CD14-positive monocyte (primary cell): ENCODE results near the gene PANX1. TPM values are rescaled to one million over a fixed set of nuclear protein-coding genes. Genes with fewer than 3 reads are reported as not detected.

ENCODE experiments used
- DNase-seq, 3 donors: peaks; one replicate each; pipeline ENCODE4 v3.0.0-alpha.2; 2011 to 2022
- H2AFZ ChIP-seq: 2 replicates; pipeline ENCODE4 v1.6.0; 2012; ENCODE audit warnings: mild to moderate bottlenecking, low read depth, low read length, inconsistent platforms; ENCODE audit not compliant: insufficient read depth, poor library complexity, severe bottlenecking
- H3K27ac ChIP-seq, 2 donors: 1 replicate in 1 of 2; 2 replicates in 1 of 2; pipeline ENCODE4 v1.5.1; 2012 to 2013; ENCODE audit warnings: low read length in 2 of 2, control low read depth in 1 of 2, inconsistent platforms in 1 of 2, low read depth in 1 of 2, mild to moderate bottlenecking in 1 of 2
- H3K27me3 ChIP-seq, 2 donors: one replicate each; pipeline versions ENCODE4 v1.6.0 to v1.6.1; 2011 to 2013; ENCODE audit warnings: low read length in 2 of 2; ENCODE audit not compliant: control insufficient read depth in 2 of 2, insufficient read depth in 2 of 2
- H3K36me3 ChIP-seq, 2 donors: replicated peaks in 1 of 2; 1 replicate in 1 of 2; 2 replicates in 1 of 2; pipeline versions ENCODE4 v1.5.1 to v1.6.1; 2012 to 2013; ENCODE audit warnings: low read length in 2 of 2, control low read depth in 1 of 2, inconsistent platforms in 1 of 2, mild to moderate bottlenecking in 1 of 2; ENCODE audit not compliant: insufficient read depth in 2 of 2, control insufficient read depth in 1 of 2
- H3K4me1 ChIP-seq, 2 donors: 1 replicate in 1 of 2; 2 replicates in 1 of 2; pipeline versions ENCODE4 v1.5.1 to v1.6.1; 2012 to 2013; ENCODE audit warnings: low read length in 2 of 2, control low read depth in 1 of 2, inconsistent platforms in 1 of 2, mild to moderate bottlenecking in 1 of 2, moderate library complexity in 1 of 2; ENCODE audit not compliant: insufficient read depth in 2 of 2, control insufficient read depth in 1 of 2
- H3K4me2 ChIP-seq: replicated peaks from 2 replicates; pipeline ENCODE3; 2012; ENCODE audit warnings: low read length, moderate library complexity, mild to moderate bottlenecking; ENCODE audit not compliant: poor library complexity, severe bottlenecking; ENCODE audit errors: extremely low read depth
- H3K4me3 ChIP-seq, 3 experiments: fragments of 200-600 bp in 1 of 3; sonication (generic) in 1 of 3; replicated peaks in 1 of 3; 1 replicate in 2 of 3; 2 replicates in 1 of 3; pipeline ENCODE4 v1.5.1; 2011 to 2013; ENCODE audit warnings: low read length in 3 of 3, mild to moderate bottlenecking in 3 of 3, control low read depth in 2 of 3, low read depth in 2 of 3, inconsistent platforms in 1 of 3, moderate library complexity in 1 of 3
- H3K79me2 ChIP-seq: 2 replicates; pipeline ENCODE4 v1.6.0; 2012; ENCODE audit warnings: mild to moderate bottlenecking, control low read depth, inconsistent platforms, low read length, moderate library complexity; ENCODE audit not compliant: insufficient read depth
- H3K9ac ChIP-seq: 2 replicates; pipeline ENCODE4 v1.6.0; 2017; ENCODE audit warnings: low read length, mild to moderate bottlenecking; ENCODE audit not compliant: insufficient read depth, poor library complexity, severe bottlenecking
- H3K9me3 ChIP-seq, 2 donors: replicated peaks in 1 of 2; 1 replicate in 1 of 2; 2 replicates in 1 of 2; pipeline versions ENCODE4 v1.5.1 to v1.6.1; 2012 to 2013; ENCODE audit warnings: low read length in 2 of 2, control low read depth in 1 of 2; ENCODE audit not compliant: control insufficient read depth in 1 of 2, insufficient read depth in 1 of 2
- H4K20me1 ChIP-seq: 2 replicates; pipeline ENCODE4 v1.6.0; 2012; ENCODE audit warnings: mild to moderate bottlenecking, low read length, control low read depth, moderate library complexity; ENCODE audit not compliant: insufficient read depth
- H3K27ac Mint-ChIP-seq, 7 donors: one replicate each; pipeline ENCODE4 v1.8.0; 2020; ENCODE audit warnings: mild to moderate bottlenecking in 7 of 7, mixed read lengths in 7 of 7, moderate library complexity in 6 of 7, inconsistent platforms in 2 of 7
- H3K27me3 Mint-ChIP-seq, 3 donors: one replicate each; pipeline ENCODE4 v1.8.0; 2021 to 2022; ENCODE audit warnings: low read depth in 3 of 3, mild to moderate bottlenecking in 3 of 3, mixed read lengths in 3 of 3, moderate library complexity in 3 of 3, inconsistent platforms in 1 of 3
- H3K36me3 Mint-ChIP-seq, 2 donors: one replicate each; pipeline ENCODE4 v1.8.0; 2020; ENCODE audit warnings: mixed read lengths in 2 of 2, inconsistent platforms in 1 of 2, mild to moderate bottlenecking in 1 of 2
- H3K4me1 Mint-ChIP-seq: one replicate; pipeline ENCODE4 v1.8.0; 2020; ENCODE audit warnings: mild to moderate bottlenecking, mixed read lengths
- H3K4me3 Mint-ChIP-seq, 2 donors: one replicate each; pipeline ENCODE4 v1.8.0; 2020; ENCODE audit warnings: mild to moderate bottlenecking in 2 of 2, mixed read lengths in 2 of 2, moderate library complexity in 1 of 2
- H3K9me3 Mint-ChIP-seq, 7 donors: one replicate each; pipeline ENCODE4 v1.8.0; 2020 to 2022; ENCODE audit warnings: mixed read lengths in 7 of 7, mild to moderate bottlenecking in 6 of 7, moderate library complexity in 6 of 7, inconsistent platforms in 2 of 7
- WGBS: methylation state at CpG from one replicate; pipeline ENCODE4 v1.1.5; 2013; ENCODE audit warnings: missing lambda C conversion rate; ENCODE audit not compliant: insufficient coverage; 5-methylcytosine and 5-hydroxymethylcytosine counted together
- intact Hi-C, 2 donors: fragments of 100-400 bp; cut with micrococcal nuclease; formaldehyde crosslinking; loops; one replicate each; pipeline versions ENCODE4 v1.15.0 to v1.15.1; 2023
- polyA plus RNA-seq, 3 donors: library from polyadenylated mRNA; depleted of rRNA in 1 of 3; unstranded in 2 of 3; stranded (reverse) in 1 of 3; fragments of 300-500 nt in 2 of 3; fragments of >200 nt in 1 of 3; fragmentation: Illumina TruSeq in 2 of 3; gene quantifications; 1 replicate in 2 of 3; 2 replicates in 1 of 3; pipeline ENCODE4 v1.2.3, GENCODE V29; 2012 to 2021
- TF ChIP-seq, protein P1 (sequence below): fragments of 200-600 bp; IDR thresholded peaks from one replicate; pipeline ENCODE4 v1.8.0; 2022; ENCODE audit warnings: antibody characterized with exemption, mild to moderate bottlenecking

Gene PANX1
- polyA plus RNA-seq, 3 donors = 6.9 to 15.7 (median 12.7) TPM

DNA sequence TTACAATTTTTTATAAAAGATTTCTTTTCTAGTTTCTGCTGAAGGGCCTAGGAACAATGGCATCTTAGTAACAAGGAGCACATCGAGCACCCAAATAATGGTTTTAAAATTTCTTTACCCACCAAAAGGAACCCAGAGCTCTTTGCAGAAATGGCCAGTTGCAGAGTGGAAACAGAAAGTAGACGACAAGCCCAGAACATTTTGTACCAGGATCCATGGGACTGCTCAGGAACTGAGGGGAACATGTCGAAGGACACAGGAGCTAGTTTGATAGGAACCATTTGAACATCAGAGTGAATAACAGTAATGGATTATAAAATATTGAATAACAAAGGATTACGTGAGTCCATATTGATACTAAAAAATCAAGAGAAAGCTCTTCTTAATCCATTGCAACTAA is 17.3 kb downstream of the PANX1 start:
- Histone ChIP-seq H3K9me3 (no peaks in the 10 kb centered on the region), H3K27ac (no peak overlapping the region), H3K27me3 (no peaks in the 10 kb centered on the region), H3K4me3 (no peak overlapping the region), H3K36me3 (peaks cover 0 to 8% of the 10 kb centered on the region in 2 donors), H4K20me1 (peaks cover 97% of the 10 kb centered on the region), H3K9ac (no peak overlapping the region), H3K4me2 (no peak overlapping the region), H2AFZ (no peak overlapping the region), H3K79me2 (peaks cover 99% of the 10 kb centered on the region), H3K4me1 (peaks cover 20 to 22% of the 10 kb centered on the region in 2 donors)
- intact Hi-C loops = no loop called here
- peaks cover 56% of the 10 kb centered on the region for H3K4me1 Mint-ChIP-seq
- 100% methylated on average over 1 of the region's 4 CpGs for WGBS
- H3K9me3 Mint-ChIP-seq = no peaks in the 10 kb centered on the region
- H3K27me3 Mint-ChIP-seq = no peaks in the 10 kb centered on the region
- peaks cover 3 to 10% of the 10 kb centered on the region in 2 donors for H3K36me3 Mint-ChIP-seq
- no peak overlapping the region for H3K4me3 Mint-ChIP-seq
- no peak for DNase-seq
- TF ChIP-seq, protein P1, sequence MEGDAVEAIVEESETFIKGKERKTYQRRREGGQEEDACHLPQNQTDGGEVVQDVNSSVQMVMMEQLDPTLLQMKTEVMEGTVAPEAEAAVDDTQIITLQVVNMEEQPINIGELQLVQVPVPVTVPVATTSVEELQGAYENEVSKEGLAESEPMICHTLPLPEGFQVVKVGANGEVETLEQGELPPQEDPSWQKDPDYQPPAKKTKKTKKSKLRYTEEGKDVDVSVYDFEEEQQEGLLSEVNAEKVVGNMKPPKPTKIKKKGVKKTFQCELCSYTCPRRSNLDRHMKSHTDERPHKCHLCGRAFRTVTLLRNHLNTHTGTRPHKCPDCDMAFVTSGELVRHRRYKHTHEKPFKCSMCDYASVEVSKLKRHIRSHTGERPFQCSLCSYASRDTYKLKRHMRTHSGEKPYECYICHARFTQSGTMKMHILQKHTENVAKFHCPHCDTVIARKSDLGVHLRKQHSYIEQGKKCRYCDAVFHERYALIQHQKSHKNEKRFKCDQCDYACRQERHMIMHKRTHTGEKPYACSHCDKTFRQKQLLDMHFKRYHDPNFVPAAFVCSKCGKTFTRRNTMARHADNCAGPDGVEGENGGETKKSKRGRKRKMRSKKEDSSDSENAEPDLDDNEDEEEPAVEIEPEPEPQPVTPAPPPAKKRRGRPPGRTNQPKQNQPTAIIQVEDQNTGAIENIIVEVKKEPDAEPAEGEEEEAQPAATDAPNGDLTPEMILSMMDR = no peak
- no peak overlapping the region for H3K27ac Mint-ChIP-seq

DNA sequence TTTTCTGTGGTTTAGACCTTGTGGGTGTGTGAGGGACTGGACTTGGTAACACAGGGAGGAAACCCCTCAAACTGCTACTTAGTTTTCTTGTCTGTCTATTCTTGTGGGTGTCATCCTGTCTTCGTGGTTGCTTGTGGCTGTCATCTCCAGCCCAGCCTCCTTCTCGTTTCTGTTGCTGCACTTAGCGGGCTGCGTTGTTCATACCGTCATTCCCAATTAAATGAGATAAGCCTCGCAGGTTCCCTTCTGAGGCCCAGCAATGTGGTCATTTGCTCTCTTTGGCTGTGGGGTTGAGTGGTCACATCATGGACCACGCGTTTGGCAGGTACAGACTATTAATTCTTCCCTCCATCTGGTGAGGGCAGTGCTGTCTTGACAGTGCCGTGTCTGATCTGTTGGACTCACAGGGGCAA is 18.8 kb downstream of the PANX1 start:
- H3K4me1 ChIP-seq = peaks cover 25 to 27% of the 10 kb centered on the region in 2 donors
- DNase-seq = no peak

More for the DNA sequence above, 18.8 kb downstream of the PANX1 start:
- WGBS = 24% methylated on average over 2 of the region's 9 CpGs
- peaks cover 99% of the 10 kb centered on the region for H3K79me2 ChIP-seq
- TF ChIP-seq, protein P1 = no peak
- Mint-ChIP-seq H3K27ac (peak overlapping the region in 1 of 7 donors; percentile 31), H3K9me3 (no peaks in the 10 kb centered on the region), H3K4me1 (peaks cover 63% of the 10 kb centered on the region), H3K27me3 (no peaks in the 10 kb centered on the region), H3K4me3 (no peak overlapping the region), H3K36me3 (peaks cover 3 to 7% of the 10 kb centered on the region in 2 donors)
- no peaks in the 10 kb centered on the region for H3K27me3 ChIP-seq
- no peak overlapping the region for H3K4me3 ChIP-seq
- no peaks in the 10 kb centered on the region for H3K9me3 ChIP-seq
- no peak overlapping the region for H3K9ac ChIP-seq
- H2AFZ ChIP-seq = no peak overlapping the region
- no peak overlapping the region for H3K4me2 ChIP-seq
- no peak overlapping the region for H3K27ac ChIP-seq
- H3K36me3 ChIP-seq = peaks cover 0 to 8% of the 10 kb centered on the region in 2 donors
- peaks cover 97% of the 10 kb centered on the region for H4K20me1 ChIP-seq
- intact Hi-C loops = no loop called here
